IPS-15b (cell line): ENCODE data around the gene OSTN.
"Not testable (repeated sequence)": the region's sequence is repeated elsewhere in the genome, so short reads cannot be mapped to it uniquely, and the experiment has no call there.

Source experiments
- H3K27me3 ChIP-seq: one replicate; pipeline ENCODE4 v1.6.1; 2013; ENCODE audit warnings: low read length; ENCODE audit not compliant: control insufficient read depth, insufficient read depth
- H3K36me3 ChIP-seq: one replicate; pipeline ENCODE4 v1.6.1; 2013; ENCODE audit warnings: low read length; ENCODE audit not compliant: control insufficient read depth, insufficient read depth
- H3K4me1 ChIP-seq: one replicate; pipeline ENCODE4 v1.6.1; 2013; ENCODE audit warnings: mild to moderate bottlenecking, low read length; ENCODE audit not compliant: control insufficient read depth, insufficient read depth
- H3K4me3 ChIP-seq: one replicate; pipeline ENCODE4 v1.5.1; 2013; ENCODE audit warnings: low read depth, low read length
- H3K9ac ChIP-seq: one replicate; pipeline ENCODE4 v1.6.1; 2013; ENCODE audit warnings: low read depth, mild to moderate bottlenecking, low read length
- H3K9me3 ChIP-seq: one replicate; pipeline ENCODE4 v1.6.1; 2013; ENCODE audit warnings: mild to moderate bottlenecking, low read length; ENCODE audit not compliant: control insufficient read depth, insufficient read depth

Gene OSTN

GRCh38 chr3:191198932-191199331 lies at the start of gene OSTN:
Gene OSTN, plus strand, starts transcription at chr3:191199241. Its CDS starts 13,292 bp downstream, at chr3:191212533.
- no peaks in the 10 kb centered on the region for H3K27me3 ChIP-seq
- H3K4me1 ChIP-seq: no peaks in the 10 kb centered on the region
- H3K4me3 ChIP-seq: no peak within 1 kb of the TSS
- H3K9me3 ChIP-seq: no peaks in the 10 kb centered on the region
- no peak within 1 kb of the TSS for H3K9ac ChIP-seq
- no peaks in the 10 kb centered on the region for H3K36me3 ChIP-seq

GRCh38 chr3:191151653-191152052 lies 47.4 kb upstream of the OSTN start:
- Histone ChIP-seq H3K36me3 (no peaks in the 10 kb centered on the region), H3K4me3 (no peak overlapping the region), H3K27me3 (no peaks in the 10 kb centered on the region), H3K9ac (no peak overlapping the region), H3K9me3 (no peaks in the 10 kb centered on the region), H3K4me1 (no peaks in the 10 kb centered on the region)

- Histone ChIP-seq H3K9me3 (no peaks in the 10 kb centered on the region), H3K9ac (no peak overlapping the region), H3K27me3 (no peaks in the 10 kb centered on the region), H3K36me3 (no peaks in the 10 kb centered on the region), H3K4me1 (no peaks in the 10 kb centered on the region), H3K4me3 (no peak overlapping the region)
These were observed 44.2 kb upstream of the OSTN start for GRCh38 chr3:191154827-191155226.

- H3K27me3 ChIP-seq: no peaks in the 10 kb centered on the region
- no peaks in the 10 kb centered on the region for H3K36me3 ChIP-seq
- no peaks in the 10 kb centered on the region for H3K4me1 ChIP-seq
- H3K9me3 ChIP-seq: no peaks in the 10 kb centered on the region
- no peak overlapping the region for H3K4me3 ChIP-seq
- H3K9ac ChIP-seq: no peak overlapping the region
These were observed 40.8 kb upstream of the OSTN start for GRCh38 chr3:191158247-191158646.

GRCh38 chr3:191158815-191159214 lies 40.2 kb upstream of the OSTN start:
- H3K9me3 ChIP-seq: no peaks in the 10 kb centered on the region
- H3K27me3 ChIP-seq: no peaks in the 10 kb centered on the region
- no peak overlapping the region for H3K9ac ChIP-seq
- no peak overlapping the region for H3K4me3 ChIP-seq
- no peaks in the 10 kb centered on the region for H3K36me3 ChIP-seq
- H3K4me1 ChIP-seq: no peaks in the 10 kb centered on the region

GRCh38 chr3:191165802-191166201 lies 33.2 kb upstream of the OSTN start:
- H3K4me3 ChIP-seq: no peak overlapping the region
- H3K36me3 ChIP-seq: no peaks in the 10 kb centered on the region
- no peaks in the 10 kb centered on the region for H3K4me1 ChIP-seq
- no peaks in the 10 kb centered on the region for H3K9me3 ChIP-seq
- no peaks in the 10 kb centered on the region for H3K27me3 ChIP-seq
- no peak overlapping the region for H3K9ac ChIP-seq

GRCh38 chr3:191166368-191166767 lies 32.7 kb upstream of the OSTN start:
- Histone ChIP-seq H3K9ac (no peak overlapping the region), H3K27me3 (no peaks in the 10 kb centered on the region), H3K36me3 (no peaks in the 10 kb centered on the region), H3K9me3 (no peaks in the 10 kb centered on the region), H3K4me3 (no peak overlapping the region), H3K4me1 (no peaks in the 10 kb centered on the region)

GRCh38 chr3:191169566-191169965 lies 29.5 kb upstream of the OSTN start:
- H3K4me3 ChIP-seq: no peak overlapping the region
- no peaks in the 10 kb centered on the region for H3K9me3 ChIP-seq
- no peaks in the 10 kb centered on the region for H3K27me3 ChIP-seq
- no peaks in the 10 kb centered on the region for H3K36me3 ChIP-seq
- no peak overlapping the region for H3K9ac ChIP-seq
- H3K4me1 ChIP-seq: no peaks in the 10 kb centered on the region

GRCh38 chr3:191170097-191170496 lies 28.9 kb upstream of the OSTN start:
- Histone ChIP-seq H3K4me3 (no peak overlapping the region), H3K27me3 (no peaks in the 10 kb centered on the region), H3K9me3 (no peaks in the 10 kb centered on the region), H3K36me3 (no peaks in the 10 kb centered on the region), H3K9ac (no peak overlapping the region), H3K4me1 (no peaks in the 10 kb centered on the region)

- no peak overlapping the region for H3K9ac ChIP-seq
- H3K27me3 ChIP-seq: no peaks in the 10 kb centered on the region
- no peaks in the 10 kb centered on the region for H3K36me3 ChIP-seq
- no peaks in the 10 kb centered on the region for H3K4me1 ChIP-seq
- no peak overlapping the region for H3K4me3 ChIP-seq
- no peaks in the 10 kb centered on the region for H3K9me3 ChIP-seq
These were observed 23.9 kb upstream of the OSTN start for GRCh38 chr3:191175102-191175501.

- Histone ChIP-seq H3K4me3 (no peak overlapping the region), H3K4me1 (no peaks in the 10 kb centered on the region), H3K36me3 (no peaks in the 10 kb centered on the region), H3K9me3 (no peaks in the 10 kb centered on the region), H3K27me3 (no peaks in the 10 kb centered on the region), H3K9ac (no peak overlapping the region)
These were observed 22.8 kb upstream of the OSTN start for GRCh38 chr3:191176038-191176785.

GRCh38 chr3:191185382-191185781 lies 13.7 kb upstream of the OSTN start:
- H3K9me3 ChIP-seq, H3K9ac ChIP-seq, H3K27me3 ChIP-seq, H3K4me3 ChIP-seq, H3K4me1 ChIP-seq, H3K36me3 ChIP-seq: not testable (repeated sequence)
